ENCODE measurements around the gene CGN. TPM values are rescaled to one million over a fixed set of nuclear protein-coding genes. Genes with fewer than 3 reads are reported as not detected.
A peak's percentile ranks its signal among the peaks of the same experiment; 100 is the strongest.

Gene CGN
- total RNA-seq, 4 donors from 2014 or later = 3.3 to 26.1 (median 15.1) TPM

DNA sequence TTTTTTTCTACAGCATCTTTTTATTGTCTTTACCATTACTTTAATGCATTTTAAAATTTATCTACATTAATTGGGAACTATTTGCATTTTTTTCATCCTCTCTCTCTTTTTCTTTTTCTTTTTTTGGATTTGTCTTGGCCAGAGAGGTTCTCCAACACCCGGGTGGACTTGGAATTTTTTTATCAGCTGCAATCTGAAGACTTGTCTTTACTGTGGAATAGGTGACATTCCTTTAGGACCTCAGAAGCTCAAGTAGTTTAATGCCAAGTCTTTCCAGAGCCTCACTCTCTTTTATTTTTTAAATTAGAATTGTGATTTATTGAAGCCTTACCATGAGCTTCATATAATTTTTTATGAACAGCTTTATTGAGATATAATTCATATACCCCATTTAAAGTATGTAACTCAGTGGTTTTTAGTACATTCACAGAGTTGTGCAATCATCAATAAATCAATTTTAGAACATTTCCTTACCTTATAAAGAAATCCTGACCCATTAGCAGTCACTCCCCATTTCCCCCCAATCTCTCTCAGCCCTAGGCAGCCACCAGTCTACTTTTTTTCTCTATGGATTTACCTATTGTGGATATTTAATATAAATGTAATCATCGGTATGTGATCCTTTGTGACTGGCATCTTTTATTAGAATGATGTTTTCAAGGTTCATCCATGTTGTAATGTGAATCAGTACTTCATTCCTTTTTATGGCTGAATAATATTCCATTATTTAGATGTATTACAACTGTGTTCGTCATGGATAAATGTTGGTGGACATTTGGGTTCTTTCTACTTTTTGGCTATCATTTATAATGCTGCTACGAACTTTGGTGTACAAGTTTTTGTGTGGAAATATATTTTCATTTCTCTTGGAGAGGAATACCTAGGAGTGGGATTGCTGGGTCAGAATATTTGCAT lies 35.1 kb downstream of the CGN start:
- H3K9me3 ChIP-seq = no peaks in the 10 kb centered on the region
- TF ChIP-seq, protein P1, sequence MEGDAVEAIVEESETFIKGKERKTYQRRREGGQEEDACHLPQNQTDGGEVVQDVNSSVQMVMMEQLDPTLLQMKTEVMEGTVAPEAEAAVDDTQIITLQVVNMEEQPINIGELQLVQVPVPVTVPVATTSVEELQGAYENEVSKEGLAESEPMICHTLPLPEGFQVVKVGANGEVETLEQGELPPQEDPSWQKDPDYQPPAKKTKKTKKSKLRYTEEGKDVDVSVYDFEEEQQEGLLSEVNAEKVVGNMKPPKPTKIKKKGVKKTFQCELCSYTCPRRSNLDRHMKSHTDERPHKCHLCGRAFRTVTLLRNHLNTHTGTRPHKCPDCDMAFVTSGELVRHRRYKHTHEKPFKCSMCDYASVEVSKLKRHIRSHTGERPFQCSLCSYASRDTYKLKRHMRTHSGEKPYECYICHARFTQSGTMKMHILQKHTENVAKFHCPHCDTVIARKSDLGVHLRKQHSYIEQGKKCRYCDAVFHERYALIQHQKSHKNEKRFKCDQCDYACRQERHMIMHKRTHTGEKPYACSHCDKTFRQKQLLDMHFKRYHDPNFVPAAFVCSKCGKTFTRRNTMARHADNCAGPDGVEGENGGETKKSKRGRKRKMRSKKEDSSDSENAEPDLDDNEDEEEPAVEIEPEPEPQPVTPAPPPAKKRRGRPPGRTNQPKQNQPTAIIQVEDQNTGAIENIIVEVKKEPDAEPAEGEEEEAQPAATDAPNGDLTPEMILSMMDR (IDR thresholded peaks at IDR 0.05) = no peak
- no peak for TF ChIP-seq POLR2A (IDR thresholded peaks at IDR 0.05)
- peaks cover 15 to 72% (median 27%) of the 10 kb centered on the region in 3 donors for H3K4me1 ChIP-seq
- DNase-seq = no peak
- H3K36me3 ChIP-seq = peaks cover 0 to 28% (median 0%) of the 10 kb centered on the region in 3 donors
- peak overlapping the region in 2 of 4 donors; percentile 71 to 78 for H3K27ac ChIP-seq
- intact Hi-C loops (cut with DNase I) = no loop called here
- H3K4me3 ChIP-seq = no peak overlapping the region
- 83 to 84% methylated on average over 4 of the region's 4 CpGs for WGBS, 2 donors
- H3K27me3 ChIP-seq = no peaks in the 10 kb centered on the region

DNA sequence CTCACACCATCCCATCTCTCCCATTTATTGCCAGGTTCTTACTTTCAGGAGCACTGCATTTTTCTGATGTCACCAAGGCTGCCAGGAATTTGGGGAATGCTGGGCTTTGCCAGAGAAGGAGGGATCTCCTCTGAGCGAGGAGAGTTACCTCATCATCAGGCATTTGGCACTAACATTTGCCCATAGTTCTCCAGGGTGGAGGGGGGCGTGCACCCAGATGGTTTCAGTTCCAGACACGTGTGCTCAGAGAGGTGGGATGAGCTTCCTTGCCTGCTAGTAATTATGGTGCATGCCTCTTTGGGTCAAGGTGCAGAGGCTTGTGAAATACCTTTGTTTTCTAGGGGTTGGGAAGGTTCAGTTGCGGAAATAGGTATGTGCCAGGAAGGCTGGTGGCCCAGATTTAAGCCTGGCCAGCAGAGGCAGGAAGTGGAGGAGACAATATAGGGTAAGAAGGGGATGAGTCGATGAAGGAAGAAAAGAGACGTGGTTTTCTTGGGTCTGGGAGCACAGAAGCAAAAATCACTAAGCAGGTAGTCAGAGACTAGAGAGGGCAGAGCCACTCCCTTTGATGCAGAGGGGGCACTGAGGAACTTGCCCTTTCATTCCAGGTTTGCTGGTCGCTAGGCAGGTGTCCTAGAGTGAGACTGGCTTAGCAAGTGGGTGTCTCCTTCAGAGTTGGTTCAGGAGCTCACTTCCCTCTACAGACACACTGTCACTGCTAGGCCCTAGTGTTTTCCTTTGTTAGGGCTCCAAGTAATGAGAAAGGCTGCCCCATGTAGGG lies 36.1 kb downstream of the CGN start:
- 30 to 36% methylated on average over 6 to 7 of the region's 7 CpGs for WGBS, 2 donors
- Histone ChIP-seq H3K27ac (peak overlapping the region; percentile 43 to 78 (median 68)), H3K27me3 (no peaks in the 10 kb centered on the region)

DNA sequence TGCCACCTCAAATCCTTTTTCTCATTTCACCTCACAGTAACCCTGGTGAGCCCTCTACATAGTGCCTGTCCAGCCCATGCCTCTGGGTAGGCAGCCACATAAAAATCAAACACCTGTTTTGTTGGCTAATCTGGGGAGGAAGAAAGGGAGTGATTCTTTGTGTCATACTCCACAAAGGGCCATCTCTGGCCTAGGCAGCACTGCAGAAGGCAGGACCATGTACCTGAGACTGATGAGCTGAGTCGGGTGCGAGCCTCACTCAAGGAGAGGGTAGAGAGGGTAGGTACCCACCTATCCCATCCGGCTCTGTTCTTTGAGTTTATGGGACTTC lies 36.7 kb downstream of the CGN start:
- H3K4me3 ChIP-seq = no peak overlapping the region
- no peaks in the 10 kb centered on the region for H3K9me3 ChIP-seq
- peaks cover 15 to 56% (median 16%) of the 10 kb centered on the region in 3 donors for H3K4me1 ChIP-seq
- peaks cover 0 to 28% (median 0%) of the 10 kb centered on the region in 3 donors for H3K36me3 ChIP-seq
- TF ChIP-seq, protein P1 (IDR thresholded peaks at IDR 0.05) = no peak
- TF ChIP-seq POLR2A (IDR thresholded peaks at IDR 0.05) = no peak
- DNase-seq = no peak
- intact Hi-C loops (cut with DNase I) = no loop called here
- no peaks in the 10 kb centered on the region for H3K27me3 ChIP-seq
- WGBS, 2 donors = 94 to 98% methylated on average over 3 of the region's 3 CpGs
- H3K27ac ChIP-seq = peak overlapping the region; percentile 43 to 78 (median 68)

More for the DNA sequence above, 36.1 kb downstream of the CGN start:
- Histone ChIP-seq H3K4me3 (no peak overlapping the region), H3K36me3 (peaks cover 0 to 28% (median 0%) of the 10 kb centered on the region in 3 donors), H3K4me1 (peaks cover 15 to 61% (median 20%) of the 10 kb centered on the region in 3 donors), H3K9me3 (no peaks in the 10 kb centered on the region)
- no peak for DNase-seq
- intact Hi-C loops (cut with DNase I) = no loop called here
- no peak for TF ChIP-seq POLR2A (IDR thresholded peaks at IDR 0.05)
- TF ChIP-seq, protein P1 (IDR thresholded peaks at IDR 0.05) = no peak

DNA sequence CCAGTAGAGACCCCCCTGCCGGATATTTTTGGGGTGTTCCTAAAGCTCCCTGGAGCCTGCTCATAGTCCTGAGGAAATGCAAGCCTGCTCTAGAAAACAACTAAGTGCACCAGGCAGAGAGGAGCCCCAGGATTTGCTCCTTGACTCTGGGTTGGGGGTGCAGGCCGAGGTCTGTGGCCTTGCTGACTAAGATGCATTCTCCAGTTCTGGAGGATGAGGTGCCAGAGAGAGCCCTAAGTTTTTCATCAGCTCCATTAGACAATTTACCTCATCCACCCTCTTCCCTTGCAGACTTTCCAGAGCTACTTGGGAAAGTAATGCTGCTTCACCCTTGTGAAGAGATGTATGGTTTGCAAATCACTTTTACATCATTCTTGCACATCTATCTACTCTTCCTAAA lies 38.0 kb downstream of the CGN start:
- DNase-seq = no peak
- H3K4me1 ChIP-seq = peaks cover 15 to 44% (median 16%) of the 10 kb centered on the region in 3 donors
- no peaks in the 10 kb centered on the region for H3K9me3 ChIP-seq
- WGBS, 2 donors = 26 to 56% methylated on average over 2 of the region's 2 CpGs
- peaks cover 0 to 22% (median 0%) of the 10 kb centered on the region in 3 donors for H3K36me3 ChIP-seq
- intact Hi-C loops (cut with DNase I) = no loop called here
- no peak overlapping the region for H3K4me3 ChIP-seq
- H3K27ac ChIP-seq = peak overlapping the region in 1 of 4 donors; percentile 23
- no peak for TF ChIP-seq POLR2A (IDR thresholded peaks at IDR 0.05)
- TF ChIP-seq, protein P1 (IDR thresholded peaks at IDR 0.05) = no peak
- no peaks in the 10 kb centered on the region for H3K27me3 ChIP-seq
